KG1 (cell line): Measurements from ENCODE around the gene AUP1.
A peak's percentile ranks its signal among the peaks of the same experiment; 100 is the strongest.

Experiments used
- DNase-seq: peaks from one replicate; lab custom pipeline; 2025; lab: John Stamatoyannopoulos, UW

AUP1 gene

GRCh38 chr2:74556831-74557370, 27.4 kb upstream of the AUP1 start:
- DNase-seq = no peak

DNA sequence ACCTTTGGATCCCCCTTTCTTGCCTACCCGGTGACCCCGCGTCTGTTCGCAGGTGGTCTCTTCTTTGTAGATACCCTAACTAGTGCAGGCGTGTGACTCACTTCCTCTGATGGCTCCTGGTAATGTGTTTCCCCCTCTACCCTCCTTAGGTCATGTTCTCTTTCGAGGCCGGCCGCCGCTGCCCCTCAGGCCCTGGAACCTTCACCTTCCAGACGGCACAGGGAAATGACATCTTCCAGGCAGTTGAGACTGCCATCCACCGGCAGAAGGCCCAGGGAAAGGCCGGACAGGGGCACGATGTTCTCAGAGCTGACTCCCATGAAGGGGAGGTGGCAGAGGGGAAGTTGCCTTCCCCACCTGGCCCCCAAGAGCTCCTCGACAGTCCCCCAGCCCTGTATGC, 26.7 kb upstream of the AUP1 start:
- no peak for DNase-seq

DNA sequence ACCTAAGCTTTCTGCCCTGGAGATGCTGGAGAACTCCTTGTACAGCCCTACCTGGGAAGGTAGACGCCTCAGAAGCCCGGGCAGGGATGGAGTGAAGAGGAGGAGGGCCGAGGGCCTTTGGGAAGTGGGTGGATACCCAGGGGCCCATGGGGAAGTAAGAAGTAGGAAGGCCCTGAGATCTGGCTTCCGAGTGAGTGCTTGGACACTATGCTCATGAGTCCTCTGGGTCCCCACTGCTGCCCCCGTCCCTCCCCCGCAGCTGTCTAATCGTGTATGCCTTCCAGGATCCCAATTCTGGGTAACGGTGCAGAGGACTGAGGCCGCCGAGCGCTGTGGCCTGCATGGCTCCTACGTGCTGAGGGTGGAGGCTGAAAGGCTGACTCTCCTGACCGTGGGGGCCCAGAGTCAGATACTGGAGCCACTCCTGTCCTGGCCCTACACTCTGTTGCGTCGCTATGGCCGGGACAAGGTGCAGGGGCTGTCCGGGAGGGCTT, 26.2 kb upstream of the AUP1 start:
- no peak for DNase-seq

- peak; percentile 31 for DNase-seq
Observed at GRCh38 chr2:74554820-74555531, 25.5 kb upstream of the AUP1 start.

DNA sequence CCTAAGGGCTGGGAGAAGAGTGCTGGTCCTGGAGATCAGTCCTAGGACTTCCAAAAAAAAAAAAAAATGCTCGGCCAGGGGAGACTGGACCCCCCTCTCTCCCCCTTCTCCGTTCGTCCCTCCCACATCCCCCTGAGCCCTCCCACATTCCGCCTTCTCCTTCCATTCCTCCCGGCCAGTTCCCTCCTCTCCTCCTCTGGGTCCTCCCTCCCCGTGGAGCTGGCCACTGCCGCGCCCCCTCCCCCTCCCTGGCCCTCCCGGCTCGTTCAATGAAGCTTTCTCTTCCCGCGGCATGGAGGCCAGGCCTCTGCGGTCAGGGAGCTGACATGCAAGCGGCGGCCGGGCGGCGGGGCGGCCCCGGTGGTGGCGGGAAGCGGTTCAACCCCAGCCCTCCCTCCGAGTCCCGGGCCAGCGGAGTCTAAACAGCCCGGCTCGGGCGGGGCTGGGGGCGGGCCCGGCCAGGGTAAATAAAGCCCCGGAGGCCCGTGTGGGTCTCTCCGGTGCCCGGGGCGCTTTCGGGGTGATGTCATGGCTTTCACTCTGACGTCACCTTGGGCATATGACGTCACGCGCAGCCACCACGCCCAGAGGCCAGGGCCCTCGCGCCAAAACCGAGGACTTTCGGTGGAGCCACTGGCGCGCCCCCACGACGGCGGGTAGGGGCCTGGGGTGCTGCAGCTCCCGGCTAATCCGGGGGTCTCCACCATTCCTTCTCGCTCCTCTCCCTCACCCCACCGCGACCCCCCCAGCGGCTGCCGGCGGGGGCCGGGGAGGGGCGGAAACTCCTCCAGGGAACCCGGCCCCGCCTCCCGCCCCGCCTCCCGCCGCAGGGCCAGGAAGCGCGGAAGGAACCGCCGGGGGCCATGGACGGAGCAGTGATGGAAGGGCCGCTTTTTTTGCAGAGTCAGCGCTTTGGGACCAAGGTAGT, 24.6 kb upstream of the AUP1 start, which contains the start of the genes DOK1 and LOXL3:
TSS of gene DOK1 (plus strand) at position 829 of the 928 bp plus-strand sequence. CDS start at position 864, 35 bp downstream.
TSS of gene LOXL3 (minus strand) at position 51 of the 928 bp plus-strand sequence. CDS start 1,308 bp downstream, outside the sequence.
- no peak for DNase-seq

- DNase-seq = no peak
Observed at GRCh38 chr2:74552914-74553811, 23.7 kb upstream of the AUP1 start.

GRCh38 chr2:74551942-74552913, 22.7 kb upstream of the AUP1 start:
- no peak for DNase-seq

DNA sequence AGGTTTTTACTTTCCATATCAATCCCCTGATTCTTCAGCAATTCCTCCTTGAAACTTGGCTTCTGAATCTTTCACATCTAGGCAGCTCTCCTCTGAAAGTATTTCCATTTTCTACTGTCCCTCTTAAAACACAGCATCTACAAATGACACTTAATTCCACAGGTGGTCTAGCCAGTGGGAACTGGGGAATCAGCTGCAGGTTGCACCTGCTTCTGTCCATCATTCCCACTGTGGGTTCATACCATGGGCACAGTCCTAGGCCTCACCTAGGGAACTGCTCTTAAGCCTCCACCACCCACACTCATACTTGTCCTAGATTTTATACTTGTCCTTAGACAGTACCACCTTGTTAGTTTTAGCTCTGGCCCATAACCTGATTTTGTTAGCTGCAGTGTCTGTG, 22.0 kb upstream of the AUP1 start:
- DNase-seq = no peak

- DNase-seq = no peak
Observed at GRCh38 chr2:74550231-74550630, 20.7 kb upstream of the AUP1 start.

DNA sequence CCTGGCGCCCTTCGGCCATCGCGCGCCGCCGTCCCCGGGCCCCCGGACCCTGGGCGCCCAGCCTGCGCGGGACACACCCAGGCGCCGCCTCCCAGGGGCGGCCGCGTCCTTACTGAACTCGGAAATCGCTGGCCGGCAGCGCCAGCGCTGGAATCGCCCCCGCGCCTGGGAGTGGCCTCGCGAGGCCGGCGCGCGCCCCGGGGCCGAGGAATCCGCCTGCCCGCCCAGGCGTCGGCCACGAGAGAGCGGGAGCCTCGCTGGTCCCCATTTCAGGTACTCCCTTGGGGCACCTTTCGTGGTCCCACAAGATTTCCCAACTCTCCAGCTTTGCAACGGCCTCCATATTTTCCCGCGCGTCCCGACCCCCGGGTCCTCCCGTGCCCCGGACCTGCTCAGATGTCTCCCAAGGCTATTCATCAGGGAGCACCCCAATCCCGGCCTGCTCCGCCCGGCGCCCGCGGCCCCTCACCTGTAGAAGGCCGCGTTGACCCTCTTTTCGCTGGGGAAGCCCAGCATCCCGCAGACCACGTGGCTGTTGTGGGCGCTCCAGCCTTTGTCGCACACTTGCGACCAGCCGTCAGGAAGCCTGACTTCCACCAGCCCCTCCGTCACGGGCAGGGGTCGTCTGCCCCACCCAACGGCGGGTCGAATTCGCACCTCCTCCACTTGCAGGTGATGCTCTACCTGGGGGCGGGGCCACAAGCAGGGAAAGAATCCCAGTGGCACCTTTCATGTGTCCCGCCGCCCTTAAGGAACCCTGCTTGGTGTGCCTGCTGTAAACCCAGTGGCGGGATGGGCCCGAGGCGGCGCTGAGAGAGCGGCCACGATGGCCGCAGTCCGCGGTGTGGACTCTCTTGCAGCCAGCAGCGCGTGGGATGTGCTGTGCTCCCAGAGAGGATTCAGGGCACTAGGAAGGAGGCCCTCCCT, 19.7 kb upstream of the AUP1 start:
- DNase-seq = no peak

- DNase-seq = no peak
Observed at GRCh38 chr2:74548285-74548899, 18.9 kb upstream of the AUP1 start.

GRCh38 chr2:74546004-74546403, 16.5 kb upstream of the AUP1 start:
- no peak for DNase-seq

- no peak for DNase-seq
Observed at GRCh38 chr2:74544634-74545033, 15.1 kb upstream of the AUP1 start.

GRCh38 chr2:74542978-74543377, 13.5 kb upstream of the AUP1 start:
- DNase-seq = no peak

DNA sequence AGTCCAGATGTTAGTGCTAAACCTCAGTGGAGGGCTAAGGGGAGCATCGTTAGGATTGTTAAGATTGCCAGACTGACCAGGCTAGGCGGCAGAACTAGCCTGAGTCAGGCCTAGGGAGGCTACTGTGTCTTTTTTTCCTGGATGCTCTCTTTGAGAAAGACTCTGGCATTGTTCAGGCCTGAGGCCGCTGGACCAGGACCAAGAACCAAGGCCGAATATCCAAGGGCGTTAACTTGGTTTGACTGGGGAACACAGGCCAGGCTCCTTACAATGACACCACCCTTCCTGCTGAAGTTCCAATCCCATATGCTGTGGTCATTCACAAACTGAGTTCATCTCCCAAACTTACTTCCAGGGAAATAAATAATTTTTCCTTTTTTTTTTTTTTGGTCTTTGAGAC, 10.8 kb upstream of the AUP1 start:
- no peak for DNase-seq

- DNase-seq = peak; percentile 71
Observed at GRCh38 chr2:74538881-74539339, 9.4 kb upstream of the AUP1 start.

GRCh38 chr2:74537140-74537539, 7.6 kb upstream of the AUP1 start:
- DNase-seq = no peak

GRCh38 chr2:74536166-74536950, 6.9 kb upstream of the AUP1 start:
- DNase-seq = no peak
